Mesothelial cell of epicardium (in vitro differentiated cells): ENCODE measurements around the gene IPO4. TPM values are rescaled to one million over a fixed set of nuclear protein-coding genes. Genes with fewer than 3 reads are reported as not detected.

Source experiments
- DNase-seq, 2 experiments: peaks; one replicate each; pipeline ENCODE4 v3.0.0; 2021; ENCODE audit warnings: low spot score in 2 of 2; ENCODE audit not compliant: unreplicated experiment in 2 of 2
- H3K27ac Mint-ChIP-seq: 2 replicates; pipeline ENCODE4 v1.8.0; 2021; ENCODE audit warnings: mixed read lengths
- H3K27me3 Mint-ChIP-seq: 2 replicates; pipeline ENCODE4 v1.8.0; 2021; ENCODE audit warnings: low read depth, mixed read lengths
- H3K36me3 Mint-ChIP-seq: 2 replicates; pipeline ENCODE4 v1.8.0; 2021; ENCODE audit warnings: mixed read lengths
- H3K4me1 Mint-ChIP-seq: 2 replicates; pipeline ENCODE4 v1.8.0; 2021; ENCODE audit warnings: mixed read lengths
- H3K4me3 Mint-ChIP-seq: 2 replicates; pipeline ENCODE4 v1.8.0; 2021; ENCODE audit warnings: mild to moderate bottlenecking, moderate library complexity, mixed read lengths
- H3K9me3 Mint-ChIP-seq: 2 replicates; pipeline ENCODE4 v1.8.0; 2021; ENCODE audit warnings: mixed read lengths
- CTCF ChIP-seq: fragments of 200-600 bp; sonication (generic); IDR thresholded peaks from one replicate; pipeline ENCODE4 v1.5.0; 2021; ENCODE audit warnings: antibody characterized with exemption; ENCODE audit not compliant: unreplicated experiment
- total RNA-seq: library from RNA; stranded (reverse); gene quantifications from 3 replicates; pipeline ENCODE4 v1.2.1, GENCODE V29; 2021

The IPO4 gene
- total RNA-seq, 1 donor from 2014 or later = 43.2 TPM

- no peak for TF ChIP-seq CTCF
- no peak for DNase-seq
- Mint-ChIP-seq H3K27ac (no peak overlapping the region), H3K36me3 (peaks cover 20% of the 10 kb centered on the region), H3K9me3 (no peaks in the 10 kb centered on the region), H3K27me3 (no peaks in the 10 kb centered on the region), H3K4me3 (no peak overlapping the region), H3K4me1 (peaks cover 28% of the 10 kb centered on the region)
These were observed 1.8 kb upstream of the IPO4 start for GRCh38 chr14:24190416-24190815.

- Mint-ChIP-seq H3K27ac (peak overlapping the region; percentile 93), H3K9me3 (no peaks in the 10 kb centered on the region), H3K36me3 (peaks cover 20% of the 10 kb centered on the region), H3K4me1 (peaks cover 23% of the 10 kb centered on the region), H3K27me3 (no peaks in the 10 kb centered on the region), H3K4me3 (peak overlapping the region; percentile 87)
- no peak for DNase-seq
- TF ChIP-seq CTCF = no peak
These were observed 844 bp upstream of the IPO4 start for GRCh38 chr14:24189460-24189859.

GRCh38 chr14:24189059-24189375, 401 bp upstream of the IPO4 start:
- no peak for DNase-seq
- Mint-ChIP-seq H3K36me3 (peaks cover 20% of the 10 kb centered on the region), H3K27me3 (no peaks in the 10 kb centered on the region), H3K27ac (peak overlapping the region; percentile 93), H3K4me1 (peaks cover 19% of the 10 kb centered on the region), H3K9me3 (no peaks in the 10 kb centered on the region), H3K4me3 (peak overlapping the region; percentile 87)
- TF ChIP-seq CTCF = no peak

GRCh38 chr14:24187539-24187915, 1.1 kb downstream of the IPO4 start:
- H3K4me3 Mint-ChIP-seq = peak overlapping the region; percentile 87
- no peak for DNase-seq
- peaks cover 18% of the 10 kb centered on the region for H3K36me3 Mint-ChIP-seq
- H3K4me1 Mint-ChIP-seq = peaks cover 17% of the 10 kb centered on the region
- no peak for TF ChIP-seq CTCF
- H3K27ac Mint-ChIP-seq = peak overlapping the region; percentile 93
- no peaks in the 10 kb centered on the region for H3K27me3 Mint-ChIP-seq
- H3K9me3 Mint-ChIP-seq = no peaks in the 10 kb centered on the region

- no peaks in the 10 kb centered on the region for H3K9me3 Mint-ChIP-seq
- peak overlapping the region; percentile 73 for H3K27ac Mint-ChIP-seq
- DNase-seq = no peak
- H3K4me3 Mint-ChIP-seq = peak overlapping the region; percentile 53
- no peak for TF ChIP-seq CTCF
- peaks cover 17% of the 10 kb centered on the region for H3K4me1 Mint-ChIP-seq
- peaks cover 13% of the 10 kb centered on the region for H3K36me3 Mint-ChIP-seq
- H3K27me3 Mint-ChIP-seq = no peaks in the 10 kb centered on the region
These were observed 1.6 kb downstream of the IPO4 start for GRCh38 chr14:24186831-24187538.

GRCh38 chr14:24185741-24186140, 2.9 kb downstream of the IPO4 start:
- Mint-ChIP-seq H3K27ac (no peak overlapping the region), H3K4me3 (no peak overlapping the region), H3K4me1 (peaks cover 17% of the 10 kb centered on the region), H3K9me3 (no peaks in the 10 kb centered on the region), H3K27me3 (no peaks in the 10 kb centered on the region), H3K36me3 (peaks cover 5% of the 10 kb centered on the region)
- no peak for DNase-seq
- no peak for TF ChIP-seq CTCF
